HG03442 (cell line): ENCODE data around the gene TTBK1.
A peak's percentile ranks its signal among the peaks of the same experiment; 100 is the strongest.

Experiments used
- ATAC-seq: cut with Tn5 transposase; IDR thresholded peaks from one replicate; pipeline ENCODE4 v1.9.1; 2021; ENCODE audit warnings: mild to moderate bottlenecking, moderate library complexity; ENCODE audit not compliant: unreplicated experiment

TTBK1 gene

DNA sequence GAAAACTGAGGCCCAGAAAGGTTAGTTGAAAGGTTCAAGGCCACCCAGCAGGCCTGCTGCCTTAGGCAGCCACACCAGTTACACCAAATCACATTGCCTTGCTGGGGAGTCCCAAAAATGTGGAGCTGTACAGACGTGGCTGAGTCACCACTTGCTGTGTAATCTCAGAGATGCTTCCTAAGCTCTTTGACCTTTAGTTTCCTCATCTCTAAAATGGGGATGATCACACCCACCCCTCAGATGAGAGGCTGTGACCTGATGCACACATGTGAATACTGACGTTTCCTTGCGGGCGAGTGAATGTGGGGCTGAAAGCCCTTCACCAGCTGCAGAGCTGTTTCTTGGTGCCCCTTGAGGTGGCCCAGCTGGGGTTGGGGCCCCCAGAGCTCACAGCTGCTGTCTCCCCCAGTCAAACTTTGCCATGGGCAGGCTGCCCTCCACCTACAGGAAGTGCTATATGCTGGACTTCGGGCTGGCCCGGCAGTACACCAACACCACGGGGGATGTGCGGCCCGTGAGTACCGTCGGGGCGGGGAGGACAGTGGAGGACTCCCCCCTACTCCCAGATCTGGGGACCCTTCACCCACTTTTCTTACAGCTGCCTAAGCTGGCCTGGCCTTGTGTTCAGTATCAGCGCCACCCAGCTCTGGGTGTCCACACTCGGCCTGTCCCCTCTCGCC lies 11.0 kb downstream of the TTBK1 start:
- no peak for ATAC-seq

DNA sequence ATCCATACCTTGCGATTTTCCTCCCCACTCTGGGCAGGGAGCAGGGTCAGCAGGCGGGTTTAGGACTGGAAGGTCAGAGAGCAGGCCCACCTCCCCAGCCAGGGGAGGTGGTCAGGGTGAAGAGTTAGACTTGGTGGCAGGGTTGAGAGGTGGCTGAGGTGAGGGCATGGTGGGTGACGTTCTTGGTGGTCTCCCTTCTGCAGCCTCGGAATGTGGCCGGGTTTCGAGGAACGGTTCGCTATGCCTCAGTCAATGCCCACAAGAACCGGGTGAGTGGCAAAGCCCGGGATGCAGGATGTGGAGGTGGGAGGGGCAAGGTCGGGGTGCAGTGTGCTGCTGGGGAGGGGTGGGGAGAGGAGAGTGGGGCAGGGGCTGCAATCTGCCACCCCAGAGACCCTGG lies 11.6 kb downstream of the TTBK1 start:
- ATAC-seq, result no peak

- no peak for ATAC-seq
Observed at GRCh38 chr6:43255408-43256054, 12.2 kb downstream of the TTBK1 start.

- no peak for ATAC-seq
Observed at GRCh38 chr6:43256670-43257366, 13.5 kb downstream of the TTBK1 start.

DNA sequence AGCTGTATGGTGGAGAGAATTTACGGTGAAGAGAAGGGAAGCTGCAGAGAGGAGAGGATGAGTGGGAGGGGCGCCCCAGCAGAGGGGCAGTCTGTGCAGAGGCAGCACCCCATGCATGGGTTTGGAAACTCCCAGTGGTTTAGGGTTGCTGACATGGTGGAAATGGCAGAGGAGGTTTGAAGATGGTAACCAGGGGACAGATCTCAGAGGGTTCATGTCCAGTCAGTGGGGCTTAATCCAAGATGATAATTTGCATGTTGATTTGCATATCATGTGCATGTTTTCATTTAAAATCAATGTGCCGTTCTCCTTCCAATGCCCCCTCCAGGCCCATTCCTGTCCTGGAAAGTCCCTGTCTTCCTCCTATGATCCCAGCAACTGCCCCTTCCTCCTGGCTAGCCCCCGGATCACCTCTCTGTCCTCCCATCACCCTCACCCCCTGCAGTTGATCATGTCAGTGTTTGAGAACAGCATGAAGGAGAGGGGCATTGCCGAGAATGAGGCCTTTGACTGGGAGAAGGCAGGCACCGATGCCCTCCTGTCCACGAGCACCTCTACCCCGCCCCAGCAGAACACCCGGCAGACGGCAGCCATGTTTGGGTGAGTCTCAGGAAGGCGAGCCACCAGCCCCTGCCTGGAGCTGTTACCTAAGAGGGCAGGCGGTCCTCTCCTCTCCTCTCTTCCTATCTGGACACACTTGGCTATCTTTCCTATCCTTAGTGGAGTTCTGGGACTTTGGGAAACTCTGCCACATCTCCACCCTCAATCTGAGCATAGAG lies 14.3 kb downstream of the TTBK1 start:
- no peak for ATAC-seq

DNA sequence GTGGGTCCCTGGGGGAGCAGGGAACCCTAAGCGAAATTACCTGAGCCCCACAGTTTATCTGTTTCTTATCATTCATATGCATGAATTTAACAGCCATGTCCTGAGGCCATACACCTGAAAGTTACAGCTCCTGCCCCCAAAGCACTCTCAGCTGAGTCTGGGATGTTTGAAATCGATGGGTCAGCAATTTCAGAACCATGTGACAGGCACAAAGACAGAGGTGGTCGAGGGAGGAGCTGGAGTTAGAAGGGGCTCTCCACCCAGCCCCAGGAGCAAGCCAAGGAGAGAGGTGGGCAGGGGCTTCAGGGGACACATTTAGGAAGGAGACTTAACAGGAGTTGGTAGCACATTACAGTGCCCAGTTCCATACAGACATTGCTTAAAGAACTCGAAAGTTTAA lies 14.9 kb downstream of the TTBK1 start:
- ATAC-seq, result no peak

DNA sequence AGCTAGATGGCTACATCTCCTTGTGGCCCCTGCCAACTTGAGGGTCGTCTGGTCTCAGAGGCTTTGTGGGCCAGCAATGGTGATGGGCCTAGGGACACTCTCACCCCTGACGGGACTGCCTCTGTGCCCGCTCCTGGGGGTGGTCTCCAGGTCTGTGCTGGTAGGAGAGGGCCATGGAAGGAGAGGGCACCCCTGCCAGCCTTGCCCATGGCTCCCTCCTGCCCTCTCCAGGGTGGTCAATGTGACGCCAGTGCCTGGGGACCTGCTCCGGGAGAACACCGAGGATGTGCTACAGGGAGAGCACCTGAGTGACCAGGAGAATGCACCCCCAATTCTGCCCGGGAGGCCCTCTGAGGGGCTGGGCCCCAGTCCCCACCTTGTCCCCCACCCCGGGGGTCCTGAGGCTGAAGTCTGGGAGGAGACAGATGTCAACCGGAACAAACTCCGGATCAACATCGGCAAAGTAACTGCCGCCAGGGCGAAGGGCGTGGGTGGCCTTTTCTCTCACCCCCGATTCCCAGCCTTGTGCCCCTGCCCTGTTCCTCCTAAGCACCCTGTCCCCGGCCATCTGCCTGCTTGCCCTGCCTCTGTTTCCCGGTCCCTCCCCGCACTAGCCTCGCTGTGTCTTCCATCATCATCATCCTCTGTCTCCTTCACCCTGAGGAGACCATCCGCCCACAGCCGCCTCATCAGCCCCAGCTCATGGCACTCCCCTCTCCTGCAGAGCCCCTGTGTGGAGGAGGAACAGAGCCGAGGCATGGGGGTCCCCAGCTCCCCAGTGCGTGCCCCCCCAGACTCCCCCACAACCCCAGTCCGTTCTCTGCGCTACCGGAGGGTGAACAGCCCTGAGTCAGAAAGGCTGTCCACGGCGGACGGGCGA lies 15.8 kb downstream of the TTBK1 start:
- no peak for ATAC-seq

DNA sequence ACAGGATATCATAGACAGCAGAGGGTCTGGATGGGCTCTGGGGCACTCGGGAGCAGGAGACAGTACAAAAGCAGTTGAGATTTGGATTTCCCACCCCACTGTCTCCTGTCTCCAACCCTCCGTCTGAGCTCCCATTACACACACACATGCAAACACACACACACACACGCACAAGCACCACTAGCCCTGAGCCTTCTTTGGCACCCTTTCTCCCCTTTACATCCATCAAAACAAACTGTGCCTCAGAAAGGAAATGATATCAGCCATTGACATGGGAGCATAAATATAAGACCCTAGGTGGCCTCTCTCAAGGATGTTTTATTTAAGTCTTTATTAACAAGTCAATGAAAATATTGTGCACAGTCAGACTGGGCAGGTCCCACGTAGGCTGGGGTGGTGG lies 17.5 kb downstream of the TTBK1 start:
- no peak for ATAC-seq

DNA sequence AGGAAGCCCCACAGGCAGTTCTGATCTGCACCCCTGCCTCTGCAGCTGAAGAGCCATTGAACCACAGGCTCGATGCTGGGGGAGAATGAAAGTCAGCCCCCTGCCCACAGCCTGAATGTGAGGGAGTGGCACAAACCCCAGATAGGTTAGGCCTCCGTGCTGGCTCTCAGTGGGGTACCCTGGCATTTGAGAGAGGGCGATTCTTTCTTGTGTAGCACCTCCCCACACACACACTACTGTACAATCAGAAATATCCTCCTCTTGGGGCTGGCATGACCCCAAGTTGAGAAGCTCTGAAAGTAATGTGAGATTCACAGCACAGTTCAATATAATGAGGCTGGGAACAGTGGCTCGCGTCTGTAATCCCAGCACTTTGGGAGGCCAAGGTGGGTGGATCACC lies 17.9 kb downstream of the TTBK1 start:
- ATAC-seq, result no peak

GRCh38 chr6:43262000-43262779 lies 18.9 kb downstream of the TTBK1 start:
- no peak for ATAC-seq

DNA sequence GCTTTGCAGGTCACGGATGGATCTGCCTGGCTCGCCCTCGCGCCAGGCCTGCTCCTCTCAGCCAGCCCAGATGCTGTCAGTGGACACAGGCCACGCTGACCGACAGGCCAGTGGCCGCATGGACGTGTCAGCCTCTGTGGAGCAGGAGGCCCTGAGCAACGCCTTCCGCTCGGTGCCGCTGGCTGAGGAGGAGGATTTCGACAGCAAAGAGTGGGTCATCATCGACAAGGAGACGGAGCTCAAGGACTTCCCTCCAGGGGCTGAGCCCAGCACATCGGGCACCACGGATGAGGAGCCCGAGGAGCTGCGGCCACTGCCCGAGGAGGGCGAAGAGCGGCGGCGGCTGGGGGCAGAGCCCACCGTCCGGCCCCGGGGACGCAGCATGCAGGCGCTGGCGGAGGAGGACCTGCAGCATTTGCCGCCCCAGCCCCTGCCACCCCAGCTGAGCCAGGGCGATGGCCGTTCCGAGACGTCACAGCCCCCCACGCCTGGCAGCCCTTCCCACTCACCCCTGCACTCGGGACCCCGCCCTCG lies 19.6 kb downstream of the TTBK1 start:
- ATAC-seq, result no peak

DNA sequence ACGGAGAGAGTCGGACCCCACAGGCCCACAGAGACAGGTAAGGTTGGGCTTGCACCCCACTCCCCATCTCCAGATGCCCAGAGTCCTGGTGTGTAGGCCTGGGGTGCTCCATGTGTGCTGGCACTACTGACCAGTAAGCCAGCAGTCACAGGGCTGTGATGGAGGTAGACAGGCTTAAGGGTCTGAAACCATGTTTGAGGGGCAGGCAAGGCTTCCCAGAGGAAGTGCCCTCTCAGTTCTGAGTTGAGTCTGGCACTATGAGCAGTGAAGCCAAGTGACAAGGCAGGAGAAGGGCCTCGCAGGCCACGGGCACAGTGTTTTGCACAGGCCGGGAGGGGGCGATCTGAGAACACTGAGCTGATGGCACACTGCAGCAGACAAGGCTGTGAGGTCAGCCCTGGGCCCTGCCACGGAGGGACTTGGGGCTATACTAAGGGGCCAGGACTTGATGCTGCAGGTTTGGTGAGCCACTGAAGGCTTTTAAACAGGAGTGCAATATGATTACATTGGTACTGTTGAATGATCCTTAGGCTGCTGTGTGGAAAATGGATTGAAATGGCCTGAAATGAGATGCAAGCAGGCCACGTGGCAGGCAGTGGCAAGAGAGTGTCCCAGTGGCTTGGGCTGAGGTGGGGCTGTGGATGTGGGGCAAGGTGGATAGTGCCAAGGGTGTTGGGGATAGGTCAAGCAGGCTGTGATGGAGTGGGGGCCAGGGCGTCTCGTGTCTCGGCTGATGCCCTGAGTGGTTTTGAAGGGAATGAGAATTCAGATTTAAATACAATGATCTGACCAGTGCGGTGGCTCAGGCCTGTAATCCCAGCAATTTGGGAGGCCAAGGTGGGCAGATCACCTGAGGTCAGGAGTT lies 20.3 kb downstream of the TTBK1 start:
- ATAC-seq, result peak; percentile 77

GRCh38 chr6:43264599-43265145 lies 21.4 kb downstream of the TTBK1 start:
- ATAC-seq, result no peak

DNA sequence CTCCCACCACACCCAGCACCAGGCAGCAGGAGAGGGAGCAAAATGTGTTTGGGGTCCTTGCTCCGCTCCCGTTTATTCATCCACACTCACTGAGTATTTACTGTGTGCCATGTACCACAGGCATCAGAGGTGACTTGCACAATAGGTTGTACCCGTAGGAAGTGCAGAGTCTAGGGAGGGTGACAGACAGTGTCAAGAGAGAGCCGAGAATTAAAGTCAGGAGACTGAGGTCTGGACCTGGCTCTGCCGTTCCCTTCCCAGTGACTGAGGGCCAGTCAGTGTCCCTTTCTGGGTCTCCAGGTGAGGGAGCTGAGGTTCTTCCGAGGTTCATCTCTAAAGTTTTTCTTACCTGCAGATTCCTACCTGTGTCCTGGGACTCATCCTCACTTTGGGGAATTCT lies 22.3 kb downstream of the TTBK1 start:
- no peak for ATAC-seq

- no peak for ATAC-seq
Observed at GRCh38 chr6:43267619-43268354, 24.5 kb downstream of the TTBK1 start.

DNA sequence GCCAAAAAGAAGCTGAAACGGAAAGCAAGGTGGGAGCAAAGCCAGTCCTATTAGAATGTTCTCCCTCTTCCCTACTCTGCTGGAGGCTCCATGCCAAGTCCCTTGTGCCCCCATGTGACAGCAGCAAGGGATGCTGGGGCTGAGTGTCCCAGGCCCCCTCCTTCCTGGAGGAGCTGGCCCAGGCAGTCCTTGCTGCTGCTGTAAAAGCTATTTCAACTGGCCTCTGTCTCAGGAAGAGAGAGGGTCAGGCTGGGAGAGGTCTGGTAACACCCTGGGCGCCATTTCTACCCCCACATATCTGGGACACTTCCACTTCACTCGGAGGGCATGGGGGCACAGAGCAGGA lies 25.0 kb downstream of the TTBK1 start:
- ATAC-seq, result no peak

- ATAC-seq, result no peak
Observed at GRCh38 chr6:43268782-43269272, 25.5 kb downstream of the TTBK1 start.
